GM21529 (cell line): ENCODE results near the gene MCRIP2.
"Not testable (repeated sequence)": the region's sequence is repeated elsewhere in the genome, so short reads cannot be mapped to it uniquely, and the experiment has no call there.

Experiments
- ATAC-seq: cut with Tn5 transposase; IDR thresholded peaks from one replicate; pipeline ENCODE4 v1.9.1; 2021; ENCODE audit not compliant: unreplicated experiment

The MCRIP2 gene, protein sequence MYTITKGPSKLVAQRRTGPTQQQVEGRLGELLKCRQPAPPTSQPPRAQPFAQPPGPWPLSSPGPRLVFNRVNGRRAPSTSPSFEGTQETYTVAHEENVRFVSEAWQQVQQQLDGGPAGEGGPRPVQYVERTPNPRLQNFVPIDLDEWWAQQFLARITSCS

DNA sequence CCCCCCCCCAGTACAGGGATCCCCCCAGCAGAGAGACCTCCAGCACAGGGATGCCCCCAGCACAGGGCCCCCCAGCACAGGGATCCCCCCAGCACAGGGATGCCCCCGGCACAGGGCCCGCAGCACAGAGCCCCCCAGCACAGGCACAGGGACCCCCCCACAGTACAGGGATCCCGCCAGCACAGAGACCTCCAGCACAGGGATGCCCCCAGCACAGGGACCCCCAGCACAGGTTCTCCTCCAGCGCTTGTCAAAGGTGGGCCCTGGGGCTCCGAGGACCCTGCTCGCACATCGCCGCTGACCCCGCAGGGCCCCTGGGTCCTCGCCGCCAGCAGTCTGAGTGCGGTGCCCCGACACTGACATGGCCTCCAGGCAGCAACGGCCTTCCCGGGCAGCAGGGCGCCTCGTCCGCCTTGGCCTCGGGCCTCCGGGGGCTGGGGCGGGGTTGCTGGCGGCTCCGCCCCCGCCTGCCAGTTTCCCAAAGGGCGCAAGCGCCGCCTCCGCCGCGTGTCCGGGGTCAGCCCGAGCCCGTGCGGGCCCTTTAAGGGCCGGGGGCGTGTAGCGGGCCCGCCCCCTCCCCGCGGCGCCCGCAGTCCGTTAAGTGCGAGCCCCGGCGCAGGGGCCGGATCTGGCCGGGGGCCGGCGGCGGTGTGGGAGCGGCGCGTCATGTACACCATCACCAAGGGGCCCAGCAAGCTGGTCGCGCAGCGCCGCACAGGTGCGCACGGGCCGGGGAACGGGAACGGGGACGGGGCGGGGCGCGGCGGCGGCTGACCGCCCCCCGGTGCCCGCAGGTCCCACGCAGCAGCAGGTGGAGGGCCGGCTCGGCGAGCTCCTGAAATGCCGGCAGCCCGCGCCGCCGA is at the start of gene MCRIP2:
TSS of gene MCRIP2 (plus strand) at position 503 of the 863 bp plus-strand sequence. CDS start at position 667, 164 bp downstream.
- peak; percentile 51 for ATAC-seq

DNA sequence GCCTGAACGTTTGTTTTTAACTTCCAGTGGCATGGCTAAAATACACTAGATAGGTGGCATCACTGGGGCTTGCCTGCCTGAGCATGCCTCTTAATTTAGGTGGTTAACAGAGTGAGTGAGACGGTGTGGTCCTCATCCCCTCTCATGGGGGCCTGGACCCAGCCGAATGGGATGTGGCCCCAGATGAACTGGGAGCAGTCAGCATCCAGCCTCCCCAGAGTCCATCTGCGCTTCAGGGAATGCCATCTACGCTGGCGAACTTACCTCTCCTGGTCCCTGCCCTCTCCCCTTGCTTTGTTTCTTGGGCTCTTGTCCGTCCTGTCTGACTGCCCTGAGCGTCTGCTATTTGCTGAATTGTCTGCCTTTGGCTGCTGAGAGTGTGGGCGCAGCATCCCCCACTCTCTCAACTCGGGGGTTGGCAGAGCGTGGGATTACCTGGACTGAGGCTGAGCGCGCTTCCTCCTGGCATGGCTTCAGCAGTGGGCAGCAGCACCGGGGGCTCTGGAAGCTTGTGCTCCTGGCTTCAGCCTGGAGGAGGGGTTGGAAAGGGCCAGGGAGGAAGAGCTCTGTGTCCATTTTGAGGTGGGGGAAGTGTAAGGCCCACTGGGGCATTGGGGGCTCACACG is 49.6 kb upstream of the MCRIP2 start:
- ATAC-seq: no peak

GRCh38 chr16:592518-593306 is 48.9 kb upstream of the MCRIP2 start:
- no peak for ATAC-seq

GRCh38 chr16:593406-593805 is 48.2 kb upstream of the MCRIP2 start:
- no peak for ATAC-seq

GRCh38 chr16:593807-594206 is 47.8 kb upstream of the MCRIP2 start:
- no peak for ATAC-seq

GRCh38 chr16:595094-595528 is 46.5 kb upstream of the MCRIP2 start:
- no peak for ATAC-seq

DNA sequence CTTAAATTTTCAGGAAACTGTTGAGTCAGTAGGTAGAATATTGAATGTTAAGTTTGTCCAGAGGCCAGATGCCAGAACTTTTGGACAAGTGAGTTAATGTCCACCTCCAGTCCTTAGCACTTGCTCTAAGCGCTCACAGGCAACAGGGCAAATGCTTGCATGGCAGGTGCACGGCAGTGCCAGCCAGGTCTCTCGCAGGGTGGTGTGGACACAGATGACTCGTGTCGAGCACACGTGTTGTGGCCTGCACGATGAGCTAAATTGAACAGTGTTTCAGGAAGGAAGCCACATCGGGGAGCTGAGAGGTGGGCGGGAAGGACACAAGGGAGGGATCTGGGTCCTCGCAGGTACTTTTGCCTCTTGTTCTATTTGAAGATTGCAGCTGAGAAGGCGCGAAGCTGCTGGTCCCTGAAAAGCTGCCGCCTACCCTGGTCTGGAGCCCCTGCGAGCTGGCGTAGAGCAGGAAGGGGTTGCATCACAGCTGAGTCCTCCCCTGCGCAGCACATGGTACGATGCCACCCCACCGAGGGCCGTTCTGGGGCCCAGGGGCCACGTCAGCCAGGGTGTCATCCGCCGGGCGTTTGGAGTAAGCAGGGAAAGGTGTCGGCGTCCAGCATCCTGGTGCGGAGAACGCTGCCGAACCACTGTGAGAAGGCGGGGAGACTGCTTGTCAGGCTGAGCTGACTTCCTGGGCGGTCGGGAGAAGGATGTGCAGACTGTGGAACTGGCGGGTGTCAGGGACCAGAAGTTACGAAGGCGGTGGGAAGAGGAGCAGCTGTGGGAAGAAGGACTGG is 45.5 kb upstream of the MCRIP2 start:
- no peak for ATAC-seq

DNA sequence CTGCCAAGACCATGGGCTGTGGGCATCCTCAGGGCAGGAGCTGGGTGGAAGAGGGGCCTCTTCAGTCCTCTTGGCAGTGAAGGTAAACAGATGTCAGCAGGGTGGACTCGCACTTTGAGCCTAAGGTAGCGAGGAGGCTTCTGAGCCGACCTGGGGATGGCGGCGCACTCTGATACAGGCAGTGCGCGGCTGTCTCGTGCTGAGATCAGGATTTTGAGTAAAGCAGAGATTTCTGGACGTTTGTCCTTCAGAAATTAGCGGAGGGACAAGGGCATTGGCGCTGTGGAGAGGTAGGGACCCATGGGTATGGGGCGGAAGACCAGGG is 44.9 kb upstream of the MCRIP2 start:
- ATAC-seq: no peak

GRCh38 chr16:597655-598054 is 44.0 kb upstream of the MCRIP2 start:
- not testable (repeated sequence) for ATAC-seq

DNA sequence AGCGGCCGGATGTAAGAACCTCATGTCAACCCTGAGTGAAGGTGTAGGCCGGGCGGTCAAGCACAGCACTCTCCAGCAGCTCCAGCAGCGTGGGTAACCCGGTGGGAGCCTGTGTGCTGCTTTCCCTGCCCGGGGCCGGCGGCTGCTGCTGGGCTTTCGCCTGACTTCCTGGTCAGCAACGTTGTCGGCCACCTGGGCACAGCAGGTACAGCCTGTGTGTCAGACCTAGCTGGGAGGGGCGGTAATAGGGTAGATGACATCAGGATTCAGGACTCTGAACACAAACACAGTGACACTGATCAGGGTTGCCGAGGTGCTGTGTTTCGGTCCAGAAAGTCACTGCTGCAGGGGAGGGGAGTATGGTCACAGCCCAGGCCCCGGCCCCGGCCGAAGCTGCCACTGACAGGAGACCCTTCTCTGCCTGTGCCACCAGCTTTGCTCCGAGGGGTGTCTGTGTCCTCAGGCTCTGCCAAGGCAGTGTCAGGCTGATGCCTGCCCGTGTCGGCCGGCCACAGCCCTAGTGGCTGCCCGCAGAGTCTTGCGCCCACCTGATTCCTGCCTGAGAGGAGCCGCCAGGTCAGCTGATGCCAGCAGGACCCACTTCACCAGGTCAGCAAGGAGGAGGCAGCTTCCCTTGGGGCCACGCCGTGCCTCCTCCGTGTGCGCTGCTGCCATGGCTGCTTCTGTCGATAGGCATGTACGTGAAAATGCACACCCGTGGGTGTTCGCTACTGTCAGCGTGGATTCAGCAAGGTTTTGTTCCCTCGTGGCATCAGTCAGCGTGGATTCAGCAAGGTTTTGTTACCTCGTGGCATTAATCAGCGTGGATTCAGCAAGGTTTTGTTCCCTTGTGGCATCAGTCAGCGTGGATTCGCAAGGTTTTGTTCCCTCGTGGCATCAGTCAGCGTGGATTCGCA is 42.5 kb upstream of the MCRIP2 start:
- no peak for ATAC-seq

DNA sequence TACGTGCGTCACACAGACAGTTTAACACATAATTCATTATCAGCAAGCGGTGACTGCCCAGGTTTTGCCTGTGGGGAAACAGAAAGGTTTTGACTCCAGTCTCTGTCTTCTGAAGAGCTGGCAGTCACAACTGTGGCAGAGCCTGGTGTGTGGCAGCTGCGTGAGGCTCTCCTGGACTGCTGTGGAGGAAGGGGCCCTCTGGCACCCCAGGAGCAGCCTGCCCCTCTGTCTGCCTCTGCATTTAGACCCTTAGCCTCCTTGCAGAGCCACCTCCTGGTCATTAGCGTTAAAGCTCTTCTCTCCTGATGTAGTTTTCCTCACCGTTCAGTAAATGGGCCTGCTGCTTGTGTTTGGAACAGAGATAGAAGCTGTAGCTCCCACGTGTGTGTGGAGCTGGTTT is 40.8 kb upstream of the MCRIP2 start:
- no peak for ATAC-seq

GRCh38 chr16:603933-604332 is 37.7 kb upstream of the MCRIP2 start:
- no peak for ATAC-seq

- no peak for ATAC-seq
Observed at GRCh38 chr16:606656-607307, 34.8 kb upstream of the MCRIP2 start.

DNA sequence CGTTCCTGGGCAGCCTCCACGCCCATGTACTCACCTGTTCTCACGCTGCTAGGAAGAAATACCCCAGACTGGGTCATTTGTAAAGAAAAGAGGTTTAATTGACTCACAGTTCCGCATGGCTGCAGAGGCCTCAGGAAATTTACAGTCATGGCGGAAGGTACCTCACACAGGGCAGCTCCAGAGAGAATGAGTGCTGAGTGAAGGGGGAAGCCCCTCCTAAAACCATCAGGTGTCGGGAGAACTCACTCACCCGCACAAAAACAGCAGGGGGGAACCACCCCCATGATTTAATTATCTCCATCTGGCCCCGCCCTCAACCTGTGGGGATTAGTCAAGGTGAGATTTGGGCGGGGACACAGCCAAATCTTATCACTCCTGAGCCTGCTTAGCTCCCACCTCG is 33.6 kb upstream of the MCRIP2 start:
- ATAC-seq: no peak

DNA sequence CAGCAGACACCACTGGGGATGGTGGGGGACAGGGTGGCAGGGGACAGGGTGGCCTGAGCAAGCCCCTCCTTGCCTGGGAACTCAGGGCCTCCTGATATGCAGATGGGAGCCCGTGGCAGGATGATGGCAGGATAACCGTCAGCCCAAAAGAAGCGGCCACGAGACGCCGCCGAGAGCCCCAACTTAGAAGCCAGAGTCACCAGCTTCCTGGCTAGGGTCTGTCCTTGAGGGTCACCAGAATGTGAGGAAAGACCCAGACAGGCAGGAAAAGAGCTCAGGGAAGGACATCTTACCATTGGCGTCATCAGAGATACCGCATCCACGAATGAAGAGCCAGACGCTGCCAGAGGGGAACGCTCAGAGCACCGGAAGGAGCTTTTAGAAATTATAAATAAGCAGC is 32.3 kb upstream of the MCRIP2 start:
- ATAC-seq: no peak

GRCh38 chr16:609984-610383 is 31.6 kb upstream of the MCRIP2 start:
- no peak for ATAC-seq

GRCh38 chr16:610513-611381 is 30.9 kb upstream of the MCRIP2 start:
- ATAC-seq: no peak

DNA sequence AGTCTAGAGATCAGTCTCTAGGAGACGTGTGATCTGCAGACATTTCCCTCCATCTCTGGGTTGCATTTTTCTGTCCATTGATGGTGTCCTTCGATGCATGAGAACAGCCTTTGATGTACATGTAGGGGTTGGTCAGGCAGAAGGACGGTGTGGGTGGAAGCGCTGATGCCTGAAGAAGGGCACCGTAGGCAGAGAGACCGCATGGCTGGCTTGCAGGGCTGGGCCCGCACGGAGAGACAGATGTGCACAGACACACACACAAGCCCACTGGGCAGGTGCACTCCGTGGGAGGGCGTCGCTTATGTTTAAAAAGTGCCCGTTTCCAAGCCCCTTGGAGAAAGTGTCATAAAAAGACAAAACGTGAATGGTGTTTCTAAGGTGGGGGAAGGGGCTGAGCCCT is 26.5 kb upstream of the MCRIP2 start:
- ATAC-seq: no peak
